ENCODE measurements around the gene ZNF362.

ZNF362 gene

DNA sequence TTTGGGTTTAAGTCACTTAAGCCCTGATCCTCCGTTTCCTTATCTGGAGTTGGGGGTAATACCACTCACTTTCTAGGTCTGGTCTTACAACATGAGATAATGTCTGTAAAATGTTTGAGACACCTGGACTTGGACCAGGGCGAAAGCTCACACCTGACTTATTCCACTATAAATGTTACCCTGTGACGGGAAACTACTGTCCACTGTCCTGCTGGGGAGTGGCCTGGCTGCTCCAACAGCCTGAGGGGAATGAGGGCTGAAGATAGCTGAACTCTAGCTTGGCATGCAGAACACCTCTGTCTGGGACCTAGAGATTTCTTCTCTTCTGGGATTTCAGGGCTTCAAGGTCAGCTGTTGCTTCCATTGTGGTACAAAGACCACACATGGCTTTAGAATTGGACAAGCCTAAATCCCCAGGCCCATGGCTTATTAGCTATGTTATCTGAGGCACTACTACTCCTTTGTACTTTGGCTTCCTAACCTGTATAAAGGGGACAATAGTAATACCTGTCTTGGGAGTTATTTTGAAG is 74.1 kb downstream of the ZNF362 start:
- Histone ChIP-seq H3K9ac (ENCODE audit: low read length) (no peak overlapping the region), H3K27ac (ENCODE audit: low read depth, low read length) (no peak overlapping the region), H3K36me3 (ENCODE audit: control insufficient read depth, insufficient read depth, low read length) (peaks cover 68% of the 10 kb centered on the region), H3K4me1 (ENCODE audit: control insufficient read depth, insufficient read depth, low read length) (no peaks in the 10 kb centered on the region), H3K9me3 (ENCODE audit: control insufficient read depth, insufficient read depth, low read depth, low read length) (no peaks in the 10 kb centered on the region), H3K4me3 (ENCODE audit: low read depth, low read length) (no peak overlapping the region), H3K27me3 (ENCODE audit: control insufficient read depth, insufficient read depth, low read length) (peaks cover 17% of the 10 kb centered on the region; the same call in 1 of the 2 replicates)

DNA sequence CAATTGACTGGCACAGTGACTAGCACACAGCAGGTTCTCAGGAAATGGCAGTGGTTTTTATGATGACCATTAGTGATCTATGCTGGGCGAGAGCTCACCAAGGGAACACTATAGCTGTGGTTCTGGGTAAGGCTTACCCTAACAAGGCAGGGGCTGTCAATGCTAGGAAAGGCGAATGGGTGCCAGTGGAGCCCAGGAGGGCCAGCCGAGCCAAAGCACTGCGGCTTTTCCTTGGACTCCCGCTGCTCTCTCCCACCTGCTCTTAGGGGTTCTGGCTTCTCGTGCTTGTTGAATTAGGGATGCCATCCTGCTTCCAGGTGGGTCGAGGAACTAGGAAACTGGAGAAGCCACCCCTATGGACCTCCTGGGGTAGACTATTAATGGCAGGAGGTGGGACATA is 74.6 kb downstream of the ZNF362 start:
- peaks cover 63% of the 10 kb centered on the region for H3K36me3 ChIP-seq (ENCODE audit: control insufficient read depth, insufficient read depth, low read length)
- no peaks in the 10 kb centered on the region for H3K4me1 ChIP-seq (ENCODE audit: control insufficient read depth, insufficient read depth, low read length)
- H3K9me3 ChIP-seq (ENCODE audit: control insufficient read depth, insufficient read depth, low read depth, low read length), result no peaks in the 10 kb centered on the region
- no peak overlapping the region for H3K9ac ChIP-seq (ENCODE audit: low read length)
- H3K4me3 ChIP-seq (ENCODE audit: low read depth, low read length), result no peak overlapping the region
- peaks cover 17% of the 10 kb centered on the region; the same call in 1 of the 2 replicates for H3K27me3 ChIP-seq (ENCODE audit: control insufficient read depth, insufficient read depth, low read length)
- no peak overlapping the region for H3K27ac ChIP-seq (ENCODE audit: low read depth, low read length)

DNA sequence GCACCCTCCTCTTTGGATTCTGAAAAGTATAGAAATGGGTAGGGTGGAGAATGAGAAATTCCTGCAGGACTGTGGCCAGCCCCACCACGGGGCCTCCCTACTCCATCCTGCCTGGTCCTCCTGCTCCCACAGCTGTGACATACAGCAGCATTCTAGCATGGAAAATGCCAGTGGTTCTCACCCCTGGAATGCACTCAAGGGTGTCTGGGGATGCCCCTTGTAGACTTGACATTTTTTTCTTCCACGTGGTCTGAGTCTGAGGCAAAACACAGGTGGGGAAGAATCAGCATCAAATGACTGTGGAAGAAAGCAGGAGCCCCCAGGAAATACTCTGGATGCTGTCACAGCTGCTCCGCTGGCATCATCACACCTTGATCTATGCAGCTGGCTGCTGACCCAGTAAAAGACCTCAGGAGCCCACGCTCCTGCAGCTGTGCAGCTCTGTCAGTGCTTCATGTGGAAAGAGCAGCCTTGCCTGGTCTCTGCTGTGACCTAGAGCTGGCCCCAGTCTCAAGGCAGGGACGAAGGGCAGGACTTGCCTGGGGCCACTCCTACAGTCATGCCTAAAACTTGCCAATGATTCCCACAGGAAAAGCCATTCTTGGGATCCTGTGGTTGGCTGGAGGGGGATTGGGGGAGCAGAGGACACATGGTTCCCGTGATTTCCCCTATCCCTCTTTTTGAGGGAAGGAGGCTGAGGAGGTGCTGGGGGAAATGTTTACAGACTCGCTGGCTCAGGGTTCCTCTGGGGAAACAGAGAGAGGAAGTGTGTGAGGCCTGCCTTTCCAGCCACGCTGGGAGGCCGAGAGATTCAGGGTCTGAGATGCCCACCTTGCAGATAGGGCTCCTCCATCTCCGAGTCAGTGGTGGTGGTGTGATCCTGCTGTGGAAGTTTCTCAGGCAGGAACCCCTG is 75.4 kb downstream of the ZNF362 start:
- no peaks in the 10 kb centered on the region for H3K4me1 ChIP-seq (ENCODE audit: control insufficient read depth, insufficient read depth, low read length)
- peaks cover 57% of the 10 kb centered on the region for H3K36me3 ChIP-seq (ENCODE audit: control insufficient read depth, insufficient read depth, low read length)
- no peaks in the 10 kb centered on the region for H3K9me3 ChIP-seq (ENCODE audit: control insufficient read depth, insufficient read depth, low read depth, low read length)
- no peak overlapping the region for H3K9ac ChIP-seq (ENCODE audit: low read length)
- peaks cover 23% of the 10 kb centered on the region; the same call in 1 of the 2 replicates for H3K27me3 ChIP-seq (ENCODE audit: control insufficient read depth, insufficient read depth, low read length)
- no peak overlapping the region for H3K27ac ChIP-seq (ENCODE audit: low read depth, low read length)
- no peak overlapping the region for H3K4me3 ChIP-seq (ENCODE audit: low read depth, low read length)

DNA sequence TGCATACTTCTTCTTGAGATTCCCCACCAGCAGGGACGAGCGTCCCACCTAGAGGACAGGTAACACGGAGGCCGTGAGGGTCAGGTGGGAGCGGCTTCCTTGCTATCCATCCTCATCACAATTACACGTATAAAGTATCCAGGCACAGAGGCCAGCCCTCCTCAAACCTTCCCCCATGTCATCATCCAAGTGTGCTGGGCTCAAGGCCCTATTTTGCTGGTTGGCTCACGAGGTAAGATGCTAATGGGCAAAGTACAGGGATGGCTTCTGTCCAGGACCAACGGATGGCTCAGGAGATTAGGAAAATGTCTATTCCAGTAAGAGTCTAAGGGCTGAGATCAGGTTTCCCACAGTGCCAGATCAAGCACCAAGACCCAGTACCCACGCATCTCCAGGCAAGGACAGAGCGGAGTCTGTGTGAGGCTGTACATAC is 76.1 kb downstream of the ZNF362 start:
- Histone ChIP-seq H3K4me3 (ENCODE audit: low read depth, low read length) (no peak overlapping the region), H3K27me3 (ENCODE audit: control insufficient read depth, insufficient read depth, low read length) (peaks cover 27% of the 10 kb centered on the region), H3K36me3 (ENCODE audit: control insufficient read depth, insufficient read depth, low read length) (peaks cover 51% of the 10 kb centered on the region), H3K27ac (ENCODE audit: low read depth, low read length) (no peak overlapping the region), H3K9ac (ENCODE audit: low read length) (no peak overlapping the region), H3K4me1 (ENCODE audit: control insufficient read depth, insufficient read depth, low read length) (0 out of 2 replicates have a peak, but pooled peaks cover under 1% of the 10 kb centered on the region), H3K9me3 (ENCODE audit: control insufficient read depth, insufficient read depth, low read depth, low read length) (no peaks in the 10 kb centered on the region)

DNA sequence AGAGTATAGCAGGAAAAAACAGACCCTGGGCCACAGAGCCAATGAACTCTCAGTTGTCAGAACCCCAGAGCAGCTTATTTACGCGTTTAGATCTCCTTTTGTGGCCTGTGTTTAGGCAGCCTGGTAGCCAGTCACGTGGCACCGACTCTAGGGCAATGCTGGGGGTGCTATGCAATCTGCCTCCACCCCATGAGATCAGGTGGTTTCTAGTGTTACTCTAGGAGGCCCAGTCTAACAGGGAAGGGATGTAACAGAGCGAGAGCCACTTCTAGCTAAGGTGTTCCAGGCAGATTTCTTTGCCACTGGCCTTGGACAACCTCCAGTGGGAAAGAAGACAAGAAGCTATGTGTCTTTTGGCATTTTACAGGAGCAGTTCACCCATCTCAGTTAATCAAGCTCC is 76.6 kb downstream of the ZNF362 start:
- H3K4me1 ChIP-seq (ENCODE audit: control insufficient read depth, insufficient read depth, low read length), result peaks cover 6% of the 10 kb centered on the region

DNA sequence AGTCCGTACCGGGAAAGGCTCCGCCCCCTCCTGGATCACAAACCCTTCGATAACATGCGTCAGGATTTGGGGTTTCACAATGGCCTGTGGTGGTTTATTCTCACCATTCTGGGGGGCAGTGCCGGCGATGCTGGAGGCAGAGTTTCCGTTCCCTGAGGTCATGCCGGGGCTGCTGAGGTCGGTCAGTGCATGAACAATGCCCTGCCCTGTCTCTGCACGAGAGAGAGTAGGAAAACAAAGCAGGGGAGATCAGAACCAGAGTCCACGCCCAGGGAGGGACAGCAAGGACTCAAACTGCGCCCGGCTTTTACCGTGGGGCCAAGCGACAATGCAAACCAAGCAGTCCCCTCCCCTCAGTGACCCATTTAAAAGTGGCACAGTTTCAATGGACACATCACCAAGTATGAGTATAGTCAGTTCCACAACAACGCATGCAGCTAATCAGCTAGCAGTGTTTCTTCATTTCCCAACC is 77.8 kb downstream of the ZNF362 start:
- H3K9me3 ChIP-seq (ENCODE audit: control insufficient read depth, insufficient read depth, low read depth, low read length), result no peaks in the 10 kb centered on the region
- H3K36me3 ChIP-seq (ENCODE audit: control insufficient read depth, insufficient read depth, low read length), result peaks cover 34% of the 10 kb centered on the region
- H3K27me3 ChIP-seq (ENCODE audit: control insufficient read depth, insufficient read depth, low read length), result peaks cover 42% of the 10 kb centered on the region
- no peak overlapping the region for H3K9ac ChIP-seq (ENCODE audit: low read length)
- H3K4me1 ChIP-seq (ENCODE audit: control insufficient read depth, insufficient read depth, low read length), result peaks cover 18% of the 10 kb centered on the region
- no peak overlapping the region for H3K27ac ChIP-seq (ENCODE audit: low read depth, low read length)
- H3K4me3 ChIP-seq (ENCODE audit: low read depth, low read length), result no peak overlapping the region

More for the DNA sequence above, 76.6 kb downstream of the ZNF362 start:
- peaks cover 46% of the 10 kb centered on the region for H3K36me3 ChIP-seq (ENCODE audit: control insufficient read depth, insufficient read depth, low read length)
- H3K27me3 ChIP-seq (ENCODE audit: control insufficient read depth, insufficient read depth, low read length), result peaks cover 32% of the 10 kb centered on the region
- no peak overlapping the region for H3K9ac ChIP-seq (ENCODE audit: low read length)
- no peaks in the 10 kb centered on the region for H3K9me3 ChIP-seq (ENCODE audit: control insufficient read depth, insufficient read depth, low read depth, low read length)
- H3K27ac ChIP-seq (ENCODE audit: low read depth, low read length), result no peak overlapping the region
- no peak overlapping the region for H3K4me3 ChIP-seq (ENCODE audit: low read depth, low read length)

DNA sequence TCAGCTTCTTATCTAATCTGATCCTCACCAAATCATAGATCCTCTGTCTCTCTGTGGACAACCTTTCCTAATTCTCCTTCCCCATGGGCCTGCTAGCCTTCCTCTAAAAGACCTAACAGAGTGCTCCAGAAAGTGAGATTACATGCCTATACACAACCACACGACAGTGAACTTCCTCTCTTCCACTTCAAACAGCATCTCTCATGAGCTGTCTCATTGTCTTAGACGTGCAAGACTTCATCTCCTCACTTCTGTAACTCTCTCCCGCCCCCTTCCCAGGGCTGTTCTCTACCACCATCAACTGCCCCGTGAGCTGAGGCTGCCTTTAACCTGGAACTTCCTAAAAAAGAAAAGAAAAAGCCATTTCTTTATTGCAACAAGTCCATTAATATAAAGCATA is 78.7 kb downstream of the ZNF362 start:
- no peak overlapping the region for H3K4me3 ChIP-seq (ENCODE audit: low read depth, low read length)
- H3K27ac ChIP-seq (ENCODE audit: low read depth, low read length), result no peak overlapping the region
- peaks cover 51% of the 10 kb centered on the region for H3K27me3 ChIP-seq (ENCODE audit: control insufficient read depth, insufficient read depth, low read length)
- peaks cover 25% of the 10 kb centered on the region for H3K36me3 ChIP-seq (ENCODE audit: control insufficient read depth, insufficient read depth, low read length)
- no peak overlapping the region for H3K9ac ChIP-seq (ENCODE audit: low read length)
- no peaks in the 10 kb centered on the region for H3K9me3 ChIP-seq (ENCODE audit: control insufficient read depth, insufficient read depth, low read depth, low read length)
- H3K4me1 ChIP-seq (ENCODE audit: control insufficient read depth, insufficient read depth, low read length), result peaks cover 27% of the 10 kb centered on the region

DNA sequence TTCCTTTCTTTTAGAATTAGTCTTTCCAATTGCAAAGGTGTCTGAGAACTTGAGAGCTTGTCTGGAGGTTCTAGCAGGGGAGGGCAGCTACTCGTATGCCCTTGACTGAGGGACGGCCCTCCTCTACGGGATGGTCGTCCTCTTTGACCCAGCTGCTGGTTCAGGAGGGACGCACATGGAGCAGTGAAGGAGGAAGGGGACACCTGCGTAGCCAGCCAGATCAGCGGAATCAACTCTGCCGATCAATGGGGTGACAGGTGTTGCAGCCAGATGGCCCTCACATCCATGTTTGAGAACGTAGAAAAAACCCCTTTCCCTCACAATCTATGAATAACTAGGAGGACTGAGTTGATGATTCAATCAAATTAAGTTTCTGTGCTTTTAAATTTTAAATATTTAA is 80.3 kb downstream of the ZNF362 start:
- H3K4me1 ChIP-seq (ENCODE audit: control insufficient read depth, insufficient read depth, low read length), result peaks cover 43% of the 10 kb centered on the region
- no peak overlapping the region for H3K27ac ChIP-seq (ENCODE audit: low read depth, low read length)

DNA sequence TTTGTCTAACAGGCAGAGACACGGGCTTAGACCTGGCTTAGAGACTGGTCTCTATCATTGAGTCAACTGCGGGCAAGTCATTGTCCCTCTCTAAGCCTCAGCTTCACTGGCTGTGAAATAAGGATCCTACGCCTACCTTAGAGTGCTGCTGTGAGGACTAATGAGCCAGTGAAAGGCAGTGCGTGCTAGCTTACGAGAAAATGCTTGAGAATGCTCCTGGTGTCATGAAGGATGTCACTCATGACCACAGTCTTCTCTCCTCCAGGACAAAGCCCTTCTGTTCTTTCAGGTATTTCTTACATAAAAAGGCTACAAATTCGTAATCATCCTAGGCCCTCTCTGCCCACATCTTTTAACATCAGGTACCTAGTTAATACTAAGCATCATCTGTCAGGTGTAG is 81.1 kb downstream of the ZNF362 start:
- peaks cover 9% of the 10 kb centered on the region; the same call in 1 of the 2 replicates for H3K36me3 ChIP-seq (ENCODE audit: control insufficient read depth, insufficient read depth, low read length)
- H3K27me3 ChIP-seq (ENCODE audit: control insufficient read depth, insufficient read depth, low read length), result peaks cover 65% of the 10 kb centered on the region
- H3K4me3 ChIP-seq (ENCODE audit: low read depth, low read length), result no peak overlapping the region
- H3K9me3 ChIP-seq (ENCODE audit: control insufficient read depth, insufficient read depth, low read depth, low read length), result no peaks in the 10 kb centered on the region
- no peak overlapping the region for H3K9ac ChIP-seq (ENCODE audit: low read length)
- H3K27ac ChIP-seq (ENCODE audit: low read depth, low read length), result no peak overlapping the region
- H3K4me1 ChIP-seq (ENCODE audit: control insufficient read depth, insufficient read depth, low read length), result peaks cover 51% of the 10 kb centered on the region

More for the DNA sequence above, 80.3 kb downstream of the ZNF362 start:
- Histone ChIP-seq H3K9me3 (ENCODE audit: control insufficient read depth, insufficient read depth, low read depth, low read length) (no peaks in the 10 kb centered on the region), H3K9ac (ENCODE audit: low read length) (no peak overlapping the region), H3K27me3 (ENCODE audit: control insufficient read depth, insufficient read depth, low read length) (peaks cover 60% of the 10 kb centered on the region), H3K4me3 (ENCODE audit: low read depth, low read length) (no peak overlapping the region), H3K36me3 (ENCODE audit: control insufficient read depth, insufficient read depth, low read length) (peaks cover 16% of the 10 kb centered on the region; the same call in 1 of the 2 replicates)

DNA sequence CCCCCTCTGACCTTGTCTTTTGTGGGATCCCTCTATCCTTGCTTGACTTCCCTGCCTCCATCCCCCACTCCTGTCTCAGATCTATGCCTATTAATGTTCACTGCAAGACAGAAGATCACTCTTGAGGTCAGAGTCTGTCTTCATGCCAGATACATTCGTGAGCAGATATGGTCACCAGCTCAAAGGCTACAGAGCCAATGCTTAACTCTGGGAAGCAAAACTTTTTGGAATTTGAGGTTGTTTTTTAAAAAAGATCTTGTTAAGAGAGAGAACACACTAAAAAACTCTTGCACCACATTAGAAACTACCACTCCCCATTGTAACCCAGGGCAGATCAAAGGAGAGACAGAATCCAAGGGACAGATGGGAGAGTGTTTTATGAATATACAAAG is 81.8 kb downstream of the ZNF362 start:
- Histone ChIP-seq H3K9me3 (ENCODE audit: control insufficient read depth, insufficient read depth, low read depth, low read length) (no peaks in the 10 kb centered on the region), H3K4me3 (ENCODE audit: low read depth, low read length) (no peak overlapping the region), H3K27me3 (ENCODE audit: control insufficient read depth, insufficient read depth, low read length) (peaks cover 65% of the 10 kb centered on the region), H3K4me1 (ENCODE audit: control insufficient read depth, insufficient read depth, low read length) (peaks cover 57% of the 10 kb centered on the region), H3K9ac (ENCODE audit: low read length) (no peak overlapping the region), H3K36me3 (ENCODE audit: control insufficient read depth, insufficient read depth, low read length) (peaks cover 4% of the 10 kb centered on the region; the same call in 1 of the 2 replicates), H3K27ac (ENCODE audit: low read depth, low read length) (no peak overlapping the region)

All from HUES6 (cell line).